Measurements from ENCODE around the gene DBNL. TPM values are rescaled to one million over a fixed set of nuclear protein-coding genes. Genes with fewer than 3 reads are reported as not detected.
A peak's percentile ranks its signal among the peaks of the same experiment; 100 is the strongest.

DBNL gene
- total RNA-seq, 3 donors from 2014 or later, result 90.8 to 110 (median 102) TPM

GRCh38 chr7:44062180-44062902 is 17.8 kb downstream of the DBNL start:
- peak in 1 of 2 donors; percentile 43 for DNase-seq (ENCODE audit: low spot score in 2 of 2)
- no peaks in the 10 kb centered on the region for H3K27me3 ChIP-seq
- peaks cover 0 to 12% of the 10 kb centered on the region in 2 donors for H3K4me1 ChIP-seq
- TF ChIP-seq CTCF (IDR thresholded peaks at IDR 0.05), result no peak
- TF ChIP-seq POLR2AphosphoS5 (IDR thresholded peaks at IDR 0.05), result no peak
- TF ChIP-seq POLR2A (IDR thresholded peaks at IDR 0.05), result no peak
- peaks cover under 1% of the 10 kb centered on the region for H3K36me3 ChIP-seq
- no peak overlapping the region for H3K27ac ChIP-seq
- intact Hi-C loops (cut with DNase I; ENCODE audit: low total_unique reads), result no loop called here
- H3K4me3 ChIP-seq, result no peak overlapping the region
- H3K9me3 ChIP-seq, result no peaks in the 10 kb centered on the region

GRCh38 chr7:44062903-44063295 is 18.4 kb downstream of the DBNL start:
- intact Hi-C loops (cut with DNase I; ENCODE audit: low total_unique reads), result no loop called here
- Histone ChIP-seq H3K27me3 (no peaks in the 10 kb centered on the region), H3K36me3 (no peaks in the 10 kb centered on the region), H3K4me3 (no peak overlapping the region), H3K27ac (no peak overlapping the region), H3K9me3 (no peaks in the 10 kb centered on the region), H3K4me1 (peaks cover 0 to 12% of the 10 kb centered on the region in 2 donors)
- TF ChIP-seq POLR2AphosphoS5 (IDR thresholded peaks at IDR 0.05) (no peak), POLR2A (IDR thresholded peaks at IDR 0.05) (no peak), CTCF (IDR thresholded peaks at IDR 0.05) (no peak)
- DNase-seq (ENCODE audit: low spot score in 2 of 2), result no peak

GRCh38 chr7:44063547-44063893 is 19.0 kb downstream of the DBNL start:
- TF ChIP-seq CTCF (IDR thresholded peaks at IDR 0.05) (no peak), POLR2AphosphoS5 (IDR thresholded peaks at IDR 0.05) (no peak), POLR2A (IDR thresholded peaks at IDR 0.05) (no peak)
- Histone ChIP-seq H3K4me1 (peaks cover 0 to 12% of the 10 kb centered on the region in 2 donors), H3K36me3 (no peaks in the 10 kb centered on the region), H3K9me3 (no peaks in the 10 kb centered on the region), H3K27me3 (no peaks in the 10 kb centered on the region), H3K4me3 (no peak overlapping the region), H3K27ac (peak overlapping the region in 1 of 2 donors; percentile 7)
- intact Hi-C loops (cut with DNase I; ENCODE audit: low total_unique reads), result no loop called here
- DNase-seq (ENCODE audit: low spot score in 2 of 2), result peak in 1 of 2 donors; percentile 30

- Histone ChIP-seq H3K9me3 (no peaks in the 10 kb centered on the region), H3K4me1 (peaks cover 0 to 12% of the 10 kb centered on the region in 2 donors), H3K27ac (peak overlapping the region in 1 of 2 donors; percentile 7), H3K36me3 (no peaks in the 10 kb centered on the region), H3K27me3 (no peaks in the 10 kb centered on the region), H3K4me3 (no peak overlapping the region)
- intact Hi-C loops (cut with DNase I; ENCODE audit: low total_unique reads), result no loop called here
- TF ChIP-seq CTCF (IDR thresholded peaks at IDR 0.05) (no peak), POLR2AphosphoS5 (IDR thresholded peaks at IDR 0.05) (no peak), POLR2A (IDR thresholded peaks at IDR 0.05) (no peak)
- DNase-seq (ENCODE audit: low spot score in 2 of 2), result peak in 1 of 2 donors; percentile 31
Observed at GRCh38 chr7:44063894-44064651, 19.6 kb downstream of the DBNL start.
